Sigmoid colon (tissue), 7 donors: Measurements from ENCODE around the gene ZSWIM5. TPM values are rescaled to one million over a fixed set of nuclear protein-coding genes. Genes with fewer than 3 reads are reported as not detected.

ENCODE experiments used
- DNase-seq: peaks from one replicate; pipeline ENCODE4 v3.0.0-alpha.2; 2019
- H3K27ac ChIP-seq, 4 donors: fragments of 200-600 bp; sonication (generic); one replicate each; pipeline ENCODE4 v1.5.1; 2016 to 2019; ENCODE audit warnings: mild to moderate bottlenecking in 1 of 4
- H3K27me3 ChIP-seq, 3 donors: fragments of 200-600 bp; sonication (generic); one replicate each; pipeline ENCODE4 v1.5.1; 2019; ENCODE audit warnings: mild to moderate bottlenecking in 1 of 3
- H3K36me3 ChIP-seq, 4 donors: fragments of 200-600 bp; sonication (generic); one replicate each; pipeline ENCODE4 v1.5.1; 2016 to 2019
- H3K4me1 ChIP-seq, 4 donors: fragments of 200-600 bp; sonication (generic); one replicate each; pipeline ENCODE4 v1.5.1; 2017 to 2019
- H3K4me3 ChIP-seq, 4 donors: fragments of 200-600 bp; sonication (generic); one replicate each; pipeline ENCODE4 v1.5.1; 2017 to 2019; ENCODE audit warnings: mild to moderate bottlenecking in 2 of 4, moderate library complexity in 1 of 4
- H3K9me3 ChIP-seq, 4 donors: fragments of 200-600 bp in 3 of 4; sonication (generic) in 3 of 4; one replicate each; pipeline versions ENCODE4 v1.5.1 to v1.6.1; 2013 to 2019
- CTCF ChIP-seq, 4 experiments: fragments of 450-650 bp in 3 of 4; fragments of 200-600 bp in 1 of 4; IDR thresholded peaks; one replicate each; pipeline ENCODE4 v1.5.1; 2016 to 2019; ENCODE audit warnings: antibody characterized with exemption in 4 of 4, mild to moderate bottlenecking in 3 of 4, moderate library complexity in 2 of 4
- EP300 ChIP-seq, 4 donors: sonication (generic); formaldehyde crosslinking; IDR thresholded peaks; one replicate each; pipeline ENCODE4 v1.6.1; 2017; ENCODE audit warnings: antibody characterized with exemption in 4 of 4
- POLR2A ChIP-seq, 2 donors: fragments of 450-650 bp; IDR thresholded peaks; one replicate each; pipeline ENCODE4 v1.6.1; 2016; ENCODE audit warnings: antibody characterized with exemption in 2 of 2, mild to moderate bottlenecking in 2 of 2, moderate library complexity in 2 of 2
- POLR2AphosphoS5 ChIP-seq, 4 donors: sonication (generic); formaldehyde crosslinking; IDR thresholded peaks; one replicate each; pipeline ENCODE4 v1.6.1; 2017; ENCODE audit warnings: antibody characterized with exemption in 4 of 4
- WGBS, 2 donors: extraction: QIAGEN DNeasy Blood & Tissue Kit; methylation state at CpG; one replicate each; pipeline ENCODE4 v1.1.7; 2013; 5-methylcytosine and 5-hydroxymethylcytosine counted together
- intact Hi-C: fragments of 100-400 bp; cut with DNase I; formaldehyde crosslinking; loops from one replicate; pipeline ENCODE4 v1.15.1; 2023
- polyA plus RNA-seq, 3 donors: library from polyadenylated mRNA; stranded (reverse); fragments of 200-250 nt; gene quantifications; one replicate each; pipeline ENCODE4 v1.2.3, GENCODE V29; 2013
- total RNA-seq, 4 donors: library from RNA; depleted of rRNA; stranded (reverse); fragments of >200 nt; gene quantifications; one replicate each; pipeline ENCODE4 v1.1.0, GENCODE V29; 2016
- donor health status: healthy with polysubstance abuse.
- donor health status: Bipolar disorder and iron deficiency.
- donor health status: healthy.

ZSWIM5 gene
- total and polyA plus RNA-seq, 7 donors: 2.4 to 4.3 (median 3.2) TPM

GRCh38 chr1:44976252-44976651, 230.2 kb downstream of the ZSWIM5 start:
- peaks cover 10 to 85% (median 26%) of the 10 kb centered on the region in 4 donors for H3K36me3 ChIP-seq
- no peak overlapping the region for H3K4me3 ChIP-seq
- H3K27ac ChIP-seq: no peak overlapping the region
- no peaks in the 10 kb centered on the region for H3K9me3 ChIP-seq
- DNase-seq: no peak
- WGBS, 2 donors: 98 to 99% methylated on average over 2 of the region's 2 CpGs
- TF ChIP-seq POLR2AphosphoS5 (IDR thresholded peaks at IDR 0.05) (no peak), POLR2A (IDR thresholded peaks at IDR 0.05) (no peak)
- intact Hi-C loops: no loop called here
- H3K27me3 ChIP-seq: no peaks in the 10 kb centered on the region
- no peaks in the 10 kb centered on the region for H3K4me1 ChIP-seq

DNA sequence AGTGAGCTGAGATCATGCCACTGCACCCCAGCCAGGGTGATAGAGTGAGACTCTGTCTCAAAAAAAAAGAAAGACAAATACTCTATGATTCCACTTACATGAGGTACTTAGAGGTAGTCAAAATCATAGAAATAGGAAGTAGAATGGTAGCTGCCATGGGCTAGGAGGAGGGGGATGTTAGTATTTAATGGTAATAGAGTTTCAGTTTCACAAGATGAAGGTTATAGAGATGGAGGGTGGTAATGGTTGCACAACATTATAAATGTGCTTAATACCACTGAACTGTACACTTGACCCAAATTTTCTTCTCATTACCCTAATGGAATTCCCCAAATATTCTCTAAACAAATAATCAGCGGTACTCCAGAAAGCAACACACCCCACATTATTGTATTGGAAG, 232.8 kb downstream of the ZSWIM5 start:
- TF ChIP-seq POLR2AphosphoS5 (IDR thresholded peaks at IDR 0.05) (no peak), EP300 (IDR thresholded peaks at IDR 0.05) (no peak), CTCF (IDR thresholded peaks at IDR 0.05) (no peak), POLR2A (IDR thresholded peaks at IDR 0.05) (no peak)
- DNase-seq: no peak

DNA sequence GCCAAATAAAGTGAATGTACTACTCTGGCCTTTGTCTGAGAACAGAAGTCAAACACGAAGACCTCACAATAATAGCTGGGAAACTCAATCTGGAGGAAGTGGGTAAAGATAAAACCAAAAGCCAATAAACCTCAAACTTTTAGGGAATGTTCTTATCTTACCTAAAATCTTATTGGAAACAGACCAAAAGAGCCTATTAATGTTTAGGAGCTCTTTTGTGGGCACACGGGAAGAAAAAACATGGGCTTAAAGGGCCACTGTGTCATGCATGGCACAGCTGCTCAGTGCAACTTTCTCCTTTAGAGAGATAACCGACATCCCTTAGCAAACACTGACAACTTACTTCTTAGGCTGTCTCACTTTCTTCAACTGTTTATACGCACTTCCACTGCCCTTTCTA, 236.1 kb downstream of the ZSWIM5 start:
- H3K4me3 ChIP-seq: no peak overlapping the region
- TF ChIP-seq CTCF (IDR thresholded peaks at IDR 0.05) (no peak), EP300 (IDR thresholded peaks at IDR 0.05) (no peak), POLR2A (IDR thresholded peaks at IDR 0.05) (no peak), POLR2AphosphoS5 (IDR thresholded peaks at IDR 0.05) (no peak)
- DNase-seq: no peak
- intact Hi-C loops: no loop called here
- WGBS, 2 donors: 61 to 63% methylated on average over 4 of the region's 4 CpGs
- no peaks in the 10 kb centered on the region for H3K4me1 ChIP-seq
- peaks cover 0 to 26% (median 3%) of the 10 kb centered on the region in 4 donors for H3K36me3 ChIP-seq
- H3K9me3 ChIP-seq: no peaks in the 10 kb centered on the region
- H3K27me3 ChIP-seq: no peaks in the 10 kb centered on the region
- H3K27ac ChIP-seq: no peak overlapping the region

More for the DNA sequence above, 232.8 kb downstream of the ZSWIM5 start:
- no peak overlapping the region for H3K4me3 ChIP-seq
- 82 to 88% methylated on average over 1 of the region's 1 CpG for WGBS, 2 donors
- no peaks in the 10 kb centered on the region for H3K9me3 ChIP-seq
- H3K4me1 ChIP-seq: no peaks in the 10 kb centered on the region
- intact Hi-C loops: no loop called here
- H3K27ac ChIP-seq: no peak overlapping the region
- H3K27me3 ChIP-seq: no peaks in the 10 kb centered on the region
- H3K36me3 ChIP-seq: peaks cover 6 to 59% (median 18%) of the 10 kb centered on the region in 4 donors

Other genes with a start within 250 kb of the ZSWIM5 start
- gene EIF2B3, start 220.0 kb downstream of the ZSWIM5 start, total RNA-seq: 10 to 100 TPM; 15.1 to 33.2 (median 25.8) TPM
- 10 to 100 TPM in 1 of 3 donors, 1 to 10 TPM in 2; 7.8 to 16.1 (median 9.5) TPM for gene EIF2B3, start 220.0 kb downstream of the ZSWIM5 start, polyA plus RNA-seq
- 10 to 100 TPM; 23.9 to 45.7 (median 26.0) TPM for gene HECTD3, start 195.3 kb downstream of the ZSWIM5 start, total RNA-seq
- 10 to 100 TPM; 56.5 to 74.2 (median 67.4) TPM for gene HECTD3, start 195.3 kb downstream of the ZSWIM5 start, polyA plus RNA-seq
- 10 to 100 TPM; 65.6 to 99.2 (median 89.1) TPM for gene UROD, start 194.4 kb downstream of the ZSWIM5 start, total RNA-seq
- gene UROD, start 194.4 kb downstream of the ZSWIM5 start, polyA plus RNA-seq: 10 to 100 TPM; 58.5 to 73.8 (median 70.3) TPM
- under 1 TPM in 1 of 4 donors, not detected in 3; 0.95 TPM for gene HPDL, start 120.3 kb upstream of the ZSWIM5 start, total RNA-seq
- gene HPDL, start 120.3 kb upstream of the ZSWIM5 start, polyA plus RNA-seq: 10 to 100 TPM in 2 of 3 donors, 1 to 10 TPM in 1; 4.9 to 15.7 (median 11.4) TPM
- 10 to 100 TPM in 1 of 4 donors, 1 to 10 TPM in 3; 7.1 to 10.5 (median 7.3) TPM for gene TOE1, start 133.6 kb upstream of the ZSWIM5 start, total RNA-seq
- 10 to 100 TPM; 11.4 to 12.9 (median 12.0) TPM for gene TOE1, start 133.6 kb upstream of the ZSWIM5 start, polyA plus RNA-seq
- gene MUTYH, start 133.8 kb upstream of the ZSWIM5 start, total RNA-seq: 10 to 100 TPM; 15.7 to 22.8 (median 19.2) TPM
- gene MUTYH, start 133.8 kb upstream of the ZSWIM5 start, polyA plus RNA-seq: 10 to 100 TPM; 22.4 to 24.6 (median 23.7) TPM